HepG2 (cell line): ENCODE data around the gene CHN2. TPM values are rescaled to one million over a fixed set of nuclear protein-coding genes. Genes with fewer than 3 reads are reported as not detected.
A peak's percentile ranks its signal among the peaks of the same experiment; 100 is the strongest.

ENCODE experiments used
- ARNTL ChIP-seq: sonication (generic); formaldehyde crosslinking; IDR thresholded peaks from 2 replicates; pipeline ENCODE4 v1.4.0; 2020; ENCODE audit warnings: mild to moderate bottlenecking, missing genetic modification reagents
- ATF7-NPFF ChIP-seq: sonication (generic); formaldehyde crosslinking; IDR thresholded peaks from 2 replicates; pipeline ENCODE4 v1.8.1; 2023; ENCODE audit warnings: mild to moderate bottlenecking, low read depth, missing genetic modification reagents, moderate library complexity
- DPF2 ChIP-seq: sonication (generic); formaldehyde crosslinking; IDR thresholded peaks from 2 replicates; pipeline ENCODE4 v1.4.0; 2020; ENCODE audit warnings: mild to moderate bottlenecking, low read depth, missing genetic modification reagents, borderline replicate concordance
- FOXP4 ChIP-seq: sonication (generic); formaldehyde crosslinking; IDR thresholded peaks from 2 replicates; pipeline ENCODE4 v1.4.0; 2020; ENCODE audit warnings: missing genetic modification reagents
- HMG20B ChIP-seq: conservative IDR thresholded peaks from 2 replicates; pipeline ENCODE4 v1.6.1; 2016; ENCODE audit warnings: missing genetic modification reagents, missing compliant biosample characterization
- IRF2 ChIP-seq: IDR thresholded peaks from 2 replicates; pipeline ENCODE4 v1.6.1; 2018; ENCODE audit warnings: missing genetic modification reagents, missing compliant biosample characterization
- LCORL ChIP-seq, 2 experiments: fragments of 450-650 bp in 1 of 2; sonication (generic) in 1 of 2; formaldehyde crosslinking in 1 of 2; IDR thresholded peaks; 2 replicates each; pipeline versions ENCODE4 v1.5.0 to v1.6.1; 2017 to 2020; ENCODE audit warnings: antibody characterized with exemption in 1 of 2, missing genetic modification reagents in 1 of 2
- WIZ ChIP-seq: sonication (generic); formaldehyde crosslinking; IDR thresholded peaks from 2 replicates; pipeline ENCODE4 v1.5.1; 2020; ENCODE audit warnings: mild to moderate bottlenecking, missing genetic modification reagents
- ZFP91 ChIP-seq: sonication (generic); formaldehyde crosslinking; IDR thresholded peaks from 2 replicates; pipeline ENCODE4 v1.9.0; 2022; ENCODE audit warnings: missing genetic modification reagents, mild to moderate bottlenecking, borderline replicate concordance
- ZMAT3 ChIP-seq: sonication (generic); formaldehyde crosslinking; conservative IDR thresholded peaks from 2 replicates; pipeline ENCODE4 v1.7.0; 2021; ENCODE audit warnings: missing genetic modification reagents
- ZNF225 ChIP-seq: sonication (generic); formaldehyde crosslinking; IDR thresholded peaks from 2 replicates; pipeline ENCODE4 v1.4.0; 2020; ENCODE audit warnings: mild to moderate bottlenecking, missing genetic modification reagents
- ZSCAN9 ChIP-seq: IDR thresholded peaks from 2 replicates; pipeline ENCODE4 v1.6.1; 2016; ENCODE audit warnings: borderline replicate concordance
- polyA plus RNA-seq, 8 experiments: library from polyadenylated mRNA; depleted of rRNA in 3 of 8; stranded (reverse) in 7 of 8; unstranded in 1 of 8; fragments of >200 nt; fragmentation: Illumina TruSeq in 4 of 8; extraction: Trizol in 4 of 8; gene quantifications; 2 replicates each; pipeline versions ENCODE4 v1.2.1 to v1.2.3, GENCODE V29; 2011 to 2016; ENCODE audit warnings: low read depth in 4 of 8, missing spikeins in 1 of 8, mixed read lengths in 1 of 8; ENCODE audit not compliant: insufficient read depth in 1 of 8
- total RNA-seq, 5 experiments: library from RNA; depleted of rRNA; stranded (reverse); fragments of >200 nt; fragmentation: Illumina TruSeq; extraction: Trizol; gene quantifications; 2 replicates each; pipeline ENCODE4 v1.2.3, GENCODE V29; 2016; ENCODE audit warnings: low read depth in 1 of 5

CHN2 gene
- total and polyA plus RNA-seq, 2 of the 13 experiments (the other 11 are each of a cell fraction or from before 2014, with no cell fraction given): 23.5 to 30.5 TPM

- TF ChIP-seq LCORL (IDR thresholded peaks at IDR 0.05): no peak
- TF ChIP-seq LCORL (CRISPR knock-in tag; IDR thresholded peaks at IDR 0.05): peak; percentile 95
- peak; percentile 85; the same call in 1 of the 2 replicates for TF ChIP-seq ZMAT3
- TF ChIP-seq WIZ (CRISPR knock-in tag): 0 out of 2 replicates have a peak, but pooled peaks have one; percentile 67
- peak; percentile 50; the same call in 1 of the 2 replicates for TF ChIP-seq ARNTL (CRISPR knock-in tag)
- peak; percentile 76; the same call in 1 of the 2 replicates for TF ChIP-seq DPF2
- TF ChIP-seq ZNF225 (CRISPR knock-in tag): 0 out of 2 replicates have a peak, but pooled peaks have one; percentile 54
- 0 out of 2 replicates have a peak, but pooled peaks have one; percentile 24 for TF ChIP-seq ATF7-NPFF (CRISPR knock-in tag)
- TF ChIP-seq ZSCAN9 (CRISPR knock-in tag): peak; percentile 64; the same call in 1 of the 2 replicates
- peak; percentile 54 for TF ChIP-seq ZFP91 (CRISPR knock-in tag)
- TF ChIP-seq HMG20B (CRISPR knock-in tag): 0 out of 2 replicates have a peak, but pooled peaks have one; percentile 39
- peak; percentile 65; the same call in 1 of the 2 replicates for TF ChIP-seq IRF2 (CRISPR knock-in tag)
- TF ChIP-seq FOXP4: peak; percentile 85
- TF ChIP-seq, all 625 proteins: peak for 237
These were observed 54.3 kb downstream of the CHN2 start (continued) for GRCh38 chr7:29248713-29249382.
